T-helper 1 cell (primary cell): ENCODE results near the gene TRAK2.

Experiments
- DNase-seq, 5 donors: peaks; one replicate each; pipeline ENCODE4 v3.0.0-alpha.2; 2012 to 2020

TRAK2 gene

GRCh38 chr2:201361078-201361733, 90.1 kb downstream of the TRAK2 start:
- DNase-seq, result no peak

- DNase-seq, result no peak
Measured at GRCh38 chr2:201360256-201360655, 91.0 kb downstream of the TRAK2 start.

- peak in 1 of 5 donors; percentile 42 for DNase-seq
Measured at GRCh38 chr2:201358684-201359083, 92.6 kb downstream of the TRAK2 start.

- DNase-seq, result no peak
Measured at GRCh38 chr2:201357221-201357620, 94.0 kb downstream of the TRAK2 start, which contains the start of gene FLACC1. TSS of gene FLACC1 (minus strand) at chr2:201357345. CDS start at chr2:201351404, 5,941 bp downstream.

GRCh38 chr2:201353116-201353515, 98.1 kb downstream of the TRAK2 start:
- DNase-seq, result no peak

- DNase-seq, result no peak
Measured at GRCh38 chr2:201350879-201351278, 100.4 kb downstream of the TRAK2 start.

- no peak for DNase-seq
Measured at GRCh38 chr2:201349601-201350000, 101.7 kb downstream of the TRAK2 start.

GRCh38 chr2:201348758-201349157, 102.5 kb downstream of the TRAK2 start:
- DNase-seq, result no peak

- DNase-seq, result no peak
Measured at GRCh38 chr2:201347138-201347537, 104.1 kb downstream of the TRAK2 start.

GRCh38 chr2:201345625-201346213, 105.5 kb downstream of the TRAK2 start:
- no peak for DNase-seq

- no peak for DNase-seq
Measured at GRCh38 chr2:201344663-201345366, 106.4 kb downstream of the TRAK2 start.

- DNase-seq, result no peak
Measured at GRCh38 chr2:201343559-201343958, 107.7 kb downstream of the TRAK2 start.

GRCh38 chr2:201342923-201343322, 108.3 kb downstream of the TRAK2 start:
- no peak for DNase-seq

- DNase-seq, result no peak
Measured at GRCh38 chr2:201329409-201329808, 121.8 kb downstream of the TRAK2 start.

- DNase-seq, result no peak
Measured at GRCh38 chr2:201327678-201328077, 123.6 kb downstream of the TRAK2 start.
